ENCODE data around the gene RNF213.
"Not testable (repeated sequence)": the region's sequence is repeated elsewhere in the genome, so short reads cannot be mapped to it uniquely, and the experiment has no call there.

RNF213 gene

DNA sequence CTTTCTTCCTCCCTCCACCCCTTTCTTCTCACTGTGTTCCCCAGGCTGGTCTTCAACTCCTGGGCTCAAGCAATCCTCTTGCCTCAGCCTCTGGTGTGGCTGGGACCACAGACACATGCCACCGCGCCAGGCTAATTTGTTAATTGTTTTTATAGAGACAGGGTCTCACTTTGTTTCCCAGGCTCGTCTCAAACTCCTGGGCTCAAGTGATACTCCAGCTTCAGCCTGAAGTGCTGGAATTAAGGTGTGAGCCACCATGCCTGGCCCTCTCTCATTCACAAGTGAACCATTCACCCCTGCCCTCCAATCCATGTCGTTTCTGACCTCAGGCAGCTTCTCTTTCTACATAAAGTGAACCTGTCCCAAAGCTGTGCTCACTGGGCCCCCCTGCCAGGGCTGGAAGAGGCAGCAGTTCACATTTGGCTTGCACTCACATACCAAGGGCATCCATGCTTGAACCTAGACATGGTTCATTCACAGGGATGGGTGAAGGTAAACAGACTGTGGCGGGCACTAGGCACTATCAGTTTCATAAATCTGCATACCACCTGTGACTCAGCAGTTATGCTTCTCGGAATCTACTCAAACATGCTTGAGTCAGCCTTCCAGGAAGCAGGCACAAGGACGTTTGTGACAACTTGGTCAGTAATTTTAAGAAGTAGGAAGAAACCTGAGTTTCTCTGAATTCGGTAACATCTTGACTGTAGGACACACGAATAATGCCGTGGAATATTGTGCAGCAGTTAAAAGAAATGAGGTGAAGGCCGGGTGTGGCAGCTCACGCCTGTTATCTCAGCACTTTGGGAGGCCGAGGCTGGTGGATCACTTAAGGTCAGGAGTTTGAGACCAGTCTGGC lies 6.0 kb upstream of the RNF213 start:
- peak; percentile 65 for DNase-seq (ENCODE audit: low spot score)
- in situ Hi-C loops (cut with MboI; ENCODE audit: low pct_unique_long_range_greater_than_20kb, low sequenced_read_pairs, unreplicated experiment): no loop called here
- TF ChIP-seq, protein P1, sequence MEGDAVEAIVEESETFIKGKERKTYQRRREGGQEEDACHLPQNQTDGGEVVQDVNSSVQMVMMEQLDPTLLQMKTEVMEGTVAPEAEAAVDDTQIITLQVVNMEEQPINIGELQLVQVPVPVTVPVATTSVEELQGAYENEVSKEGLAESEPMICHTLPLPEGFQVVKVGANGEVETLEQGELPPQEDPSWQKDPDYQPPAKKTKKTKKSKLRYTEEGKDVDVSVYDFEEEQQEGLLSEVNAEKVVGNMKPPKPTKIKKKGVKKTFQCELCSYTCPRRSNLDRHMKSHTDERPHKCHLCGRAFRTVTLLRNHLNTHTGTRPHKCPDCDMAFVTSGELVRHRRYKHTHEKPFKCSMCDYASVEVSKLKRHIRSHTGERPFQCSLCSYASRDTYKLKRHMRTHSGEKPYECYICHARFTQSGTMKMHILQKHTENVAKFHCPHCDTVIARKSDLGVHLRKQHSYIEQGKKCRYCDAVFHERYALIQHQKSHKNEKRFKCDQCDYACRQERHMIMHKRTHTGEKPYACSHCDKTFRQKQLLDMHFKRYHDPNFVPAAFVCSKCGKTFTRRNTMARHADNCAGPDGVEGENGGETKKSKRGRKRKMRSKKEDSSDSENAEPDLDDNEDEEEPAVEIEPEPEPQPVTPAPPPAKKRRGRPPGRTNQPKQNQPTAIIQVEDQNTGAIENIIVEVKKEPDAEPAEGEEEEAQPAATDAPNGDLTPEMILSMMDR (IDR thresholded peaks at IDR 0.05; ENCODE audit: extremely low read depth, insufficient read depth, missing control alignments): no peak

DNA sequence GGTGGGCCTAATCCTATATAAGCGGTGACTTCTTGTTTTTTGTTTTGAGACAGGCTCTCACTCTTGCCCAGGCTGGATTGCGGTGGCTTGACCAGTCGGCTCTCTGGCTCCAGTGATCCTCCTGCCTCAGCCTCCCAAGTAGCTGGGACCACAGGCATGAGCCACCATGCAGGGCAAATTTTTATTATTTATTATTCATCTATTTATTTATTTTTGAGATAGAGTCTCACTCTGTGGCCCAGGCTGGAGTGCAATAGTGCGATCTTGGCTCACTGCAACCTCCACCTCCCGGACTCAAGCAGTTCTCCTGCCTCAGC lies 4.7 kb upstream of the RNF213 start:
- in situ Hi-C loops (cut with MboI; ENCODE audit: low pct_unique_long_range_greater_than_20kb, low sequenced_read_pairs, unreplicated experiment): no loop called here
- TF ChIP-seq, protein P1 (IDR thresholded peaks at IDR 0.05; ENCODE audit: extremely low read depth, insufficient read depth, missing control alignments): no peak
- no peak for DNase-seq (ENCODE audit: low spot score)

DNA sequence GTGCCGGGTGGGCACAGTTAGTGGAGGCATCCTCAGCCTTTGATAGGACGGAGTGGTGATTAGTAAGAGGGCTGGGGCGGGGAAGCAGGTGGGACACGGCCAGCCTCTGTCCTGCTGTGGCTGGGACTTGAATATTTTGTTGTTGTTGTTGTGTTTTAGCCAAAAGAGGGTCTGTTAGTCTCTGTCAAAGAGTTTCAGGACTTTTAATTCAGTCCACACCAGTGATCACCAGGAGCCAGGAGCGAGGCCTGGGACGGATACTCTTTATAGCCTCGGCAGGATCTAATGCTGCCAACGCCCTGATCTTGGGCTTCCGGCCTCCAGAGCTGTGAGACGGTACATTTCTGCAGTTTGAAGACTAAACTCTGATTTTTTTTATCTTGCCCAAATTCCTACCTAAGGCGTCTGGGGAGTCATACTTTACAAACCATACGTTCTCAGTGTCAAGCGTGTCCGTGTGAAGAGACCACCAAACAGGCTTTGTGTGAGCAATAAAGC lies 2.9 kb upstream of the RNF213 start:
- DNase-seq (ENCODE audit: low spot score): no peak
- TF ChIP-seq, protein P1 (IDR thresholded peaks at IDR 0.05; ENCODE audit: extremely low read depth, insufficient read depth, missing control alignments): no peak
- in situ Hi-C loops (cut with MboI; ENCODE audit: low pct_unique_long_range_greater_than_20kb, low sequenced_read_pairs, unreplicated experiment): no loop called here

DNA sequence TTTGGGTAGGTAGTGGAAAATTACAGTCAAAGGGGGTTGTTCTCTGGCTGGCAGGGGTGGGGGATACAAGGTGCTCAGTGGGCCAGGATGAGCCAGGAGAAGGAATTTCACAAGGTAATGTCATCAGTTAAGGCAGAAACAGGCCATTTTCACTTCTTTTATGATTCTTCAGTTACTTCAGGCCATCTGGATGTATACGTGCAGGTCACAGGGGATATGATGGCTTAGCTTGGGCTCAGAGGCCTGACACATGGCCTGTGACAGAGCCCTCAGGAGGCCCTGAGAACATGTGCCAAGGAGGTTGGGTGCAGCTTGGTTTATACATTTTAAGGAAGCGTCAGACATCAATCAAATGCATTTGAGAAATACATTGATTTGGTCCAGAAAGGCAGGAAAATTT lies 2.4 kb upstream of the RNF213 start:
- in situ Hi-C loops (cut with MboI; ENCODE audit: low pct_unique_long_range_greater_than_20kb, low sequenced_read_pairs, unreplicated experiment); DNase-seq (ENCODE audit: low spot score): not testable (repeated sequence)

DNA sequence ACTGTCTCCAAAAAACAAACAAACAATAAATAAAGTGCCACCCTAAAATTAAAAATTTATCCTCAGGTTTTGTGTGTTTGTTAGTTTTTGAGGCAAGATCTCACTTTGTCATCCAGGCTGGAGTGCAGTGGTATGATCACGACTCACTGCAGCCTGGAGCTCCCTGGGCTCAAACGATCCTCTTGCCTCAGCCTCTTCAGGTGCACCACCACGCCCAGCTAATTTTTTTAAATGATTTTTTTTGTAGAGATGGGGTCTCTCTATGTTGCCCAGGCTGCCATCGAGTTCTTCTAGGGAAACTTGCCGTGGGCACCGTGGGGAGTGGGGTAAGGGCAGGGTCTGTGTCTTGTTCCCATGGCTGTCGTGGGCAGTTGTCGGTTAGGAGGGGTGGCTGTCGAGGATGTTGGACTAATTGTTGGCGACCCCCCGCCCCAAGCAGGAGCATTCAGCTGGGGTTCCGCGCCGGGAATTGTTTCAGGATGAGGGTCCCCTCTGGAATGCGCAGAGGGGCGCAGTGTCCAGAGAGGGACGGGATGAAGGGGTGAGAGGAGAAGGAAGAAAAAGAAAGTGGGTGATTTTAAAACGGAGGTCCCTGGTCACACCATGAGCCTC lies 1.1 kb upstream of the RNF213 start:
- in situ Hi-C loops (cut with MboI; ENCODE audit: low pct_unique_long_range_greater_than_20kb, low sequenced_read_pairs, unreplicated experiment): no loop called here
- no peak for DNase-seq (ENCODE audit: low spot score)
- TF ChIP-seq, protein P1 (IDR thresholded peaks at IDR 0.05; ENCODE audit: extremely low read depth, insufficient read depth, missing control alignments): no peak

DNA sequence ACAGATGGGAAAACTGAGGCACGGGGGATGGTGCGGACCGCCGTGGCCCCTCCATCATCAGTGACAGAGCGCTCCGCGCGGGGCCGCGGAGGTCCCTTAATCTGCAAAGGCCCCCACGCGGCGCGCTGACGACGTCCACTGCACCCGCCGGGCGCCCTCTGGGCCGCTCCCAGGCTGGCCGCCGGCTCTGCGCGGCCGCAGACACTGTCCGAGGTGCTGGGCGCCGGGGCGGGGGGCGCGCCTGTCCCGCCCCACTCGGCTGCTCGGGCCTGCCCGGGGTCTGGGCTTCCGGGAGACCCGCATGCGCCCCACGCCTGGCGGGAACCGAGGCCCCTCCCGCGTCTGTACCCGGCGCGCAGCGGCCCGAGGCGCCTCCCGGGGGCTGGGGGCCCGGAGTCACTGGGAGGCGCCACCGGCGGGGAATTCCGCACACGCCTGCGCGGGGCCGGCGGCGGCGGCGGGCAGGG lies 550 bp upstream of the RNF213 start:
- TF ChIP-seq, protein P1 (IDR thresholded peaks at IDR 0.05; ENCODE audit: extremely low read depth, insufficient read depth, missing control alignments): no peak
- in situ Hi-C loops (cut with MboI; ENCODE audit: low pct_unique_long_range_greater_than_20kb, low sequenced_read_pairs, unreplicated experiment): no loop called here
- DNase-seq (ENCODE audit: low spot score): peak; percentile 95
